Transverse colon (tissue), 4 donors: ENCODE results near the gene CD300E. TPM values are rescaled to one million over a fixed set of nuclear protein-coding genes. Genes with fewer than 3 reads are reported as not detected.

ENCODE experiments used
- DNase-seq: peaks from one replicate; pipeline ENCODE4 v3.0.0-alpha.2; 2019
- H3K27ac ChIP-seq, 4 donors: fragments of 200-600 bp; sonication (generic); 2 replicates each; pipeline ENCODE4 v1.5.1; 2016 to 2018; ENCODE audit warnings: inconsistent platforms in 4 of 4
- H3K27me3 ChIP-seq: fragments of 200-600 bp; sonication (generic); 2 replicates; pipeline ENCODE4 v1.5.1; 2017; ENCODE audit warnings: inconsistent platforms
- H3K36me3 ChIP-seq, 4 donors: fragments of 200-600 bp; sonication (generic); 2 replicates each; pipeline ENCODE4 v1.5.1; 2017 to 2019; ENCODE audit warnings: inconsistent platforms in 4 of 4
- H3K4me1 ChIP-seq, 4 donors: fragments of 200-600 bp; sonication (generic); 2 replicates each; pipeline ENCODE4 v1.5.1; 2017 to 2020; ENCODE audit warnings: inconsistent platforms in 4 of 4
- H3K4me3 ChIP-seq, 4 donors: fragments of 200-600 bp; sonication (generic); 1 replicate in 1 of 4; 2 replicates in 3 of 4; pipeline versions ENCODE4 v1.5.1 to v1.6.1; 2017 to 2019; ENCODE audit warnings: inconsistent platforms in 4 of 4
- H3K9me3 ChIP-seq, 2 donors: fragments of 200-600 bp; sonication (generic); 2 replicates each; pipeline ENCODE4 v1.5.1; 2017 to 2019; ENCODE audit warnings: inconsistent platforms in 2 of 2
- CTCF ChIP-seq, 5 experiments: fragments of 200-600 bp in 3 of 5; fragments of 450-650 bp in 2 of 5; sonication (generic) in 3 of 5; IDR thresholded peaks; 1 replicate in 2 of 5; 2 replicates in 3 of 5; pipeline ENCODE4 v1.5.1; 2016 to 2017; ENCODE audit warnings: antibody characterized with exemption in 5 of 5, inconsistent platforms in 3 of 5, mild to moderate bottlenecking in 2 of 5, moderate library complexity in 1 of 5
- EP300 ChIP-seq: sonication (generic); formaldehyde crosslinking; IDR thresholded peaks from one replicate; pipeline ENCODE4 v1.6.1; 2017; ENCODE audit warnings: antibody characterized with exemption, low read depth
- POLR2A ChIP-seq: fragments of 450-650 bp; IDR thresholded peaks from one replicate; pipeline ENCODE4 v1.6.1; 2016; ENCODE audit warnings: antibody characterized with exemption, mild to moderate bottlenecking, moderate library complexity
- POLR2AphosphoS5 ChIP-seq, 3 donors: sonication (generic); formaldehyde crosslinking; IDR thresholded peaks; one replicate each; pipeline ENCODE4 v1.6.1; 2016; ENCODE audit warnings: antibody characterized with exemption in 3 of 3
- WGBS, 2 donors: methylation state at CpG; one replicate each; pipeline ENCODE4 v1.1.5; 2018; ENCODE audit warnings: low coverage in 1 of 2; 5-methylcytosine and 5-hydroxymethylcytosine counted together
- in situ Hi-C, 4 donors: fragments of 200-750 bp; cut with MboI; loops; one replicate each; pipeline versions ENCODE4 v1.15.0 to v1.15.1; 2017; ENCODE audit warnings: low sequenced_read_pairs in 3 of 4, low pct_ligation_motif_present in 1 of 4, low pct_unique_long_range_greater_than_20kb in 1 of 4
- intact Hi-C: fragments of 100-400 bp; cut with DNase I; formaldehyde crosslinking; loops from one replicate; pipeline ENCODE4 v1.15.1; 2023; ENCODE audit warnings: low total_unique reads
- total RNA-seq, 4 donors: library from RNA; depleted of rRNA; stranded (reverse); fragments of >200 nt; gene quantifications; one replicate each; pipeline ENCODE4 v1.1.0, GENCODE V29; 2016

CD300E gene
- total RNA-seq, 4 donors from 2014 or later = 0.14 to 0.32 TPM; not detected in 2

DNA sequence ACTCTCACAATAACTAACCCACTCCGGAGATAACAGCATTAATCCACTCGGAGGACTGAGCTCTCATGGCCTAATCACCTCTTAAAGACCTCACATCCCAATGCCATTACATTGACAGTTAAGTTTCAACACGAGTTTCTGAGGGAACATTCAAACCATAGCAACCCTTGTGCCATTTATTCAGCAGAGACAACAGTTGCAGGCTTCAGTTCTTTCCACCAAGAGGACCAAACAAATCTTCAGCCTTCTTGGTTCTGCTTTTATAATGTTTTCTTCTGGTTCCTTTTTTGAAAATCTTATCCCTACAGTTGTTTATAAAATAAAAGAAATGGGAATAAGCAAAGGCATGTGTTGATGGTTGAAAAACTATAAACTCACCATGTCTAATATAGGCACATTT, 2.1 kb upstream of the CD300E start:
- in situ Hi-C loops = no loop called here
- no peaks in the 10 kb centered on the region for H3K9me3 ChIP-seq
- H3K27ac ChIP-seq = no peak overlapping the region
- no peak for DNase-seq
- H3K4me1 ChIP-seq = no peaks in the 10 kb centered on the region
- intact Hi-C loops = no loop called here
- no peak for TF ChIP-seq CTCF (IDR thresholded peaks at IDR 0.05)
- TF ChIP-seq POLR2AphosphoS5 (IDR thresholded peaks at IDR 0.05) = no peak
- no peak for TF ChIP-seq POLR2A
- TF ChIP-seq EP300 = no peak
- WGBS, 2 donors = 47 to 64% methylated on average over 2 to 3 of the region's 3 CpGs
- H3K36me3 ChIP-seq = no peaks in the 10 kb centered on the region
- H3K4me3 ChIP-seq = no peak overlapping the region
- H3K27me3 ChIP-seq = no peaks in the 10 kb centered on the region

DNA sequence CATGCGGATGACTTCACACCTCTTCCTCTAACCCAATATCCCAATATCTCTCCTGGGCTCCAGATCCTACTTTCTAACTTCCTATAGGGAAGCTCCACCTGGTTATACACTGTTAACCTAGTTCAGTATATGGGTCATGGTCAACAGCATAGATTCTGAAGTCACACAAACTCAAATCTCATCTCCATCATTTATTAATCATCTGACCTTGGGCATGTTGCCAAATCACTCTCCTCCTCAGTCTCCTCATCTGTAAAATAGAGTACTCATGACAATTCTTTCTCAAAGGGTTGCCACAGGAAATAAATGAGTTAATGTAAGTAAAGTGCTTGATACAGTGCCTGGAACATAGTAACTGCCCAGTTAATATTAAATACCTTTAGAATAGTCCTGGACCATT, 593 bp upstream of the CD300E start:
- in situ Hi-C loops = no loop called here
- Histone ChIP-seq H3K36me3 (no peaks in the 10 kb centered on the region), H3K27me3 (no peaks in the 10 kb centered on the region), H3K9me3 (no peaks in the 10 kb centered on the region), H3K4me3 (no peak overlapping the region), H3K27ac (no peak overlapping the region), H3K4me1 (no peaks in the 10 kb centered on the region)
- TF ChIP-seq POLR2AphosphoS5 (IDR thresholded peaks at IDR 0.05) = no peak
- no peak for TF ChIP-seq EP300
- no peak for TF ChIP-seq POLR2A
- no peak for TF ChIP-seq CTCF (IDR thresholded peaks at IDR 0.05)
- 80 to 100% methylated on average over 1 of the region's 1 CpG for WGBS, 2 donors
- intact Hi-C loops = no loop called here
- DNase-seq = no peak

DNA sequence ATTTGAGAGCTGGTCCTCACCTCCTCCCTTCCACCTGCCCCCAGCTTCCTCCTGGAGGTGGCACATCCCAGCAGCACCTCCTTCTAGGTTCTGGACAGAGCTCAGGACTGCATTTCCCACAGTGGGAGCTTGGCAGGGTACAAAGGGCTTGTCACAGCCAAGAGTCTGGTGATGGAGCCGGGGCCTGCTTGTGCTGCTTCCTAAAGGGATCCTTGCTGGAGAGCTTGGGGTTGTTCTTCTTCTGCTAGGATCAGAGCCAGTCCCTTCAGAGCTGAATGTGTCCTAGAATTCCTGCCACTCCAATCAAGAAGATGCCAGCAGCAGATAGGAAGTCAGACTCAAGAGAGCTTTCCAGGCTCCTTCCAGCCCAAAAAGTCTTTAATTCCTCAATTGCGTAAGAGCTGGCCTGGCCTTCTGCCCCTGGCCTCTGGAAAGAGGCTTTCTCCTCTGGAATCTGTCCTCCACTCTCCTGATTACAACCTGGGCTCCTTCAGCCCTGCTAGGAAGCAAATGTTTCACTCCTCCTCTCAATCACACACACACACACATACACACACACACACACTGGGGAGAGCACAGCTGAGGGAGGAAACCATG, 4.4 kb downstream of the CD300E start:
- TF ChIP-seq POLR2AphosphoS5 (IDR thresholded peaks at IDR 0.05) = no peak
- TF ChIP-seq EP300 = no peak
- TF ChIP-seq CTCF (IDR thresholded peaks at IDR 0.05) = no peak
- TF ChIP-seq POLR2A = no peak
- DNase-seq = no peak
- Histone ChIP-seq H3K27me3 (no peaks in the 10 kb centered on the region), H3K36me3 (no peaks in the 10 kb centered on the region), H3K4me1 (no peaks in the 10 kb centered on the region), H3K27ac (no peak overlapping the region), H3K9me3 (no peaks in the 10 kb centered on the region), H3K4me3 (no peak overlapping the region)
- WGBS, 2 donors = 67% methylated on average over 2 of the region's 2 CpGs; no CpG with 5 or more reads in 1 of the 2 donors
- in situ Hi-C loops = no loop called here
- intact Hi-C loops = no loop called here

DNA sequence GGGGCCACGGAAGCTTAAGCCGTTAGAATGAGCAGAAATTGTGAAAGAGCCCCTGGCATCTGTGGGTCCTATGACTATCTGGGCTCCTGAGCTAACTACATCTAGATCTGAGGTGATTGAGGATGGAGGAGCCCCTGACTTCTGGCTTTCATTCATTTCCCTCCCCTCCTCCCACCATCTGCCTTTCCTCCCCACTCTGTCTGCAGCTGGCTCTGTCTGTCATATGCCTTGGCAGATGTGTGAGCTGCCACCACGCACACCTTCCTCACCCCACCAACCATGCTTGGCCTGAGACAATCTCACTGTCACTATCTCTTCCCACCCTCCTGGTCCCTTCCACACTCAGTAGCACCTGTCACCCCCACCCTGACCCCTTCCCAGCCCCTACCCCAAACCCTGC, 5.1 kb downstream of the CD300E start:
- TF ChIP-seq CTCF (IDR thresholded peaks at IDR 0.05) (no peak), EP300 (no peak)
- Histone ChIP-seq H3K4me3 (no peak overlapping the region), H3K4me1 (no peaks in the 10 kb centered on the region), H3K27me3 (no peaks in the 10 kb centered on the region), H3K27ac (no peak overlapping the region), H3K9me3 (no peaks in the 10 kb centered on the region), H3K36me3 (no peaks in the 10 kb centered on the region)
- WGBS, 2 donors = 69% methylated on average over 3 of the region's 3 CpGs; no CpG with 5 or more reads in 1 of the 2 donors
- intact Hi-C loops = no loop called here
- in situ Hi-C loops = no loop called here
- no peak for DNase-seq
